Testis (tissue), 3 donors: ENCODE data around the gene NRCAM. TPM values are rescaled to one million over a fixed set of nuclear protein-coding genes. Genes with fewer than 3 reads are reported as not detected.
A peak's percentile ranks its signal among the peaks of the same experiment; 100 is the strongest.

ENCODE experiments used
- DNase-seq: peaks from one replicate; pipeline ENCODE4 v3.0.0-alpha.2; 2019
- H3K27ac ChIP-seq, 2 donors: fragments of 200-600 bp; sonication (generic); one replicate each; pipeline ENCODE4 v1.5.1; 2019
- H3K27me3 ChIP-seq: fragments of 200-600 bp; sonication (generic); one replicate; pipeline ENCODE4 v1.5.1; 2019
- H3K36me3 ChIP-seq: fragments of 200-600 bp; sonication (generic); one replicate; pipeline ENCODE4 v1.5.1; 2017; ENCODE audit warnings: low read depth; ENCODE audit errors: missing control alignments
- H3K4me1 ChIP-seq: fragments of 200-600 bp; sonication (generic); one replicate; pipeline ENCODE4 v1.5.1; 2019
- H3K4me3 ChIP-seq, 2 donors: fragments of 200-600 bp; sonication (generic); one replicate each; pipeline ENCODE4 v1.5.1; 2017 to 2019
- H3K9me3 ChIP-seq: fragments of 200-600 bp; sonication (generic); one replicate; pipeline ENCODE4 v1.5.1; 2017
- POLR2A ChIP-seq: fragments of 450-650 bp; IDR thresholded peaks from one replicate; pipeline ENCODE4 v1.6.1; 2017; ENCODE audit warnings: antibody characterized with exemption, mild to moderate bottlenecking, moderate library complexity
- WGBS, 2 donors: methylation state at CpG; one replicate each; pipeline ENCODE4 v1.1.5; 2018; 5-methylcytosine and 5-hydroxymethylcytosine counted together
- intact Hi-C: fragments of 100-400 bp; cut with DNase I; formaldehyde crosslinking; loops from one replicate; pipeline ENCODE4 v1.15.1; 2023; ENCODE audit warnings: low total_unique reads
- polyA plus RNA-seq: library from polyadenylated mRNA; stranded (reverse); fragments of 350-450 nt; fragmentation: Illumina TruSeq; extraction: RNeasy Lipid Tissue Mini Kit (QIAGEN cat#74804); gene quantifications from one replicate; pipeline ENCODE4 v1.2.3, GENCODE V29; 2014; ENCODE audit warnings: low read depth, low replicate concordance; ENCODE audit not compliant: insufficient read depth
- total RNA-seq, 2 donors: library from RNA; depleted of rRNA; stranded (reverse); fragments of >200 nt; gene quantifications; one replicate each; pipeline ENCODE4 v1.2.3, GENCODE V29; 2016
- TF ChIP-seq, protein P1 (sequence below), 3 experiments: fragments of 450-650 bp in 2 of 3; fragments of 200-600 bp in 1 of 3; sonication (generic) in 1 of 3; IDR thresholded peaks; one replicate each; pipeline ENCODE4 v1.5.1; 2016 to 2019; ENCODE audit warnings: antibody characterized with exemption in 3 of 3, mild to moderate bottlenecking in 2 of 3, moderate library complexity in 1 of 3

The NRCAM gene
- total and polyA plus RNA-seq, 3 donors from 2014 or later, result 7.4 to 11.4 (median 7.6) TPM

DNA sequence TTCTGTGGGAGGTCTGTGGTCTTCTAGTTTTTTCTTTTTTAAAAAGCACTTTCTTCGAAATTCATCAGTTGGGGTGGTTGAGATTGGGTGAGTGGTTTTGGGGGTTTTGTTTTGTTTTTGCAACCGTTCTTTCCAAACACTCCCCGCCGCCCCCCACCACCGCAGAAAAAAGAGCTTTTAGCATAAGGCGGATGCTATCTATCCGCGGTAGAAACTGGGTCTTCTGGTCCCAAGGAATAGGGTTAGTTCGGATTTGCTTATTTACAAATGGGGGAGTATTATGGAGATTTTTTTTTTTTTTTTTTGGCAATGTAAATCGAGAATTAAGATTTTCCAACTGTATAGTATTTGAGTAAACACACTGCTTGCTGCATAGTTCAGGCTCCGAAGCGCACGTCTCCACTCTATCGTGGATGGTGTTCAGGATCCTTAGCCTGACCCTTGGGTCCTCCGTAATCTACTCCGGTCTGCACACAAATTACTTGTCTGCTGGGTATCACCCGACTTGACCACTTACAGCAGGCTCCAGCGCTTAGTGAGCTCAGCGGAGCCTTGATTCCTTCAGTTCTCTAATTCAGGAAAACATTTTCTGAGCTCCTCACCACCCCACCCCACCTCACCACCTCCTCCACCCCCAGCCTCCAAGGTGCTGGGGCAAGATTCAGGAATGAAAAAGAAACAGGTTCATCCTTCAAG, 757 bp upstream of the NRCAM start:
- peak overlapping the region; percentile 42 to 64 for H3K4me3 ChIP-seq
- peak overlapping the region in 1 of 2 donors; percentile 45 for H3K27ac ChIP-seq
- no peak for DNase-seq
- WGBS, 2 donors, result 9 to 17% methylated on average over 19 of the region's 19 CpGs
- no peak for TF ChIP-seq POLR2A
- TF ChIP-seq, protein P1, sequence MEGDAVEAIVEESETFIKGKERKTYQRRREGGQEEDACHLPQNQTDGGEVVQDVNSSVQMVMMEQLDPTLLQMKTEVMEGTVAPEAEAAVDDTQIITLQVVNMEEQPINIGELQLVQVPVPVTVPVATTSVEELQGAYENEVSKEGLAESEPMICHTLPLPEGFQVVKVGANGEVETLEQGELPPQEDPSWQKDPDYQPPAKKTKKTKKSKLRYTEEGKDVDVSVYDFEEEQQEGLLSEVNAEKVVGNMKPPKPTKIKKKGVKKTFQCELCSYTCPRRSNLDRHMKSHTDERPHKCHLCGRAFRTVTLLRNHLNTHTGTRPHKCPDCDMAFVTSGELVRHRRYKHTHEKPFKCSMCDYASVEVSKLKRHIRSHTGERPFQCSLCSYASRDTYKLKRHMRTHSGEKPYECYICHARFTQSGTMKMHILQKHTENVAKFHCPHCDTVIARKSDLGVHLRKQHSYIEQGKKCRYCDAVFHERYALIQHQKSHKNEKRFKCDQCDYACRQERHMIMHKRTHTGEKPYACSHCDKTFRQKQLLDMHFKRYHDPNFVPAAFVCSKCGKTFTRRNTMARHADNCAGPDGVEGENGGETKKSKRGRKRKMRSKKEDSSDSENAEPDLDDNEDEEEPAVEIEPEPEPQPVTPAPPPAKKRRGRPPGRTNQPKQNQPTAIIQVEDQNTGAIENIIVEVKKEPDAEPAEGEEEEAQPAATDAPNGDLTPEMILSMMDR (IDR thresholded peaks at IDR 0.05), result no peak
- H3K27me3 ChIP-seq, result no peaks in the 10 kb centered on the region
- peaks cover 4% of the 10 kb centered on the region for H3K4me1 ChIP-seq
- no peaks in the 10 kb centered on the region for H3K9me3 ChIP-seq
- H3K36me3 ChIP-seq, result no peaks in the 10 kb centered on the region
- intact Hi-C loops, result no loop called here

DNA sequence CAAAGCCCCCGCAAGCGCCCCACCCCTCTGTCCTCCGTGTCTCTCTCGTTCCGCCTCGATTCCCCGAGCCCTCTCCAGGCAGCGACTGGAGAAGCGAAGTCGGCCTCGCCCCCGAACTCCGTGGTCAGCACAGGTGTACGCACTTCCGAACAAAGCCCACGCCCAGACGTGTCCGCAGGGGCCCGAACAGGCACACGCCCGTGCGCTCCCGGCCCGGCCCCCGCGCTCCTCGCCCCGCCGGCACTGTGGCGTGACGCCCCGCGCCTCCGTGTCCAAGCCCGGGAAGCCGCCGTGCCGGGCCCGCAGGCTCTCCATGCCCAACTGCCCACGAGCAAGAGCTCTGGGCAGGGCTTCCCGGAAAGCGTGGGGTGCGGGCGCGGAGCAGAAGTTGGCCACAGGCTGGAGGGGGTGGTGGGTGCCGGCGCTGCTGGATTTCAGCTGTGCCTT, 662 bp downstream of the NRCAM start:
- WGBS, 2 donors, result 1% methylated on average over 20 of the region's 47 CpGs; no CpG with 5 or more reads in 1 of the 2 donors
- intact Hi-C loops, result no loop called here
- TF ChIP-seq, protein P1 (IDR thresholded peaks at IDR 0.05), result no peak
- no peak for TF ChIP-seq POLR2A
- Histone ChIP-seq H3K4me1 (peaks cover 4% of the 10 kb centered on the region), H3K4me3 (peak overlapping the region; percentile 42 to 64), H3K27me3 (no peaks in the 10 kb centered on the region), H3K27ac (peak overlapping the region in 1 of 2 donors; percentile 36), H3K9me3 (no peaks in the 10 kb centered on the region), H3K36me3 (no peaks in the 10 kb centered on the region)
- peak; percentile 18 for DNase-seq

DNA sequence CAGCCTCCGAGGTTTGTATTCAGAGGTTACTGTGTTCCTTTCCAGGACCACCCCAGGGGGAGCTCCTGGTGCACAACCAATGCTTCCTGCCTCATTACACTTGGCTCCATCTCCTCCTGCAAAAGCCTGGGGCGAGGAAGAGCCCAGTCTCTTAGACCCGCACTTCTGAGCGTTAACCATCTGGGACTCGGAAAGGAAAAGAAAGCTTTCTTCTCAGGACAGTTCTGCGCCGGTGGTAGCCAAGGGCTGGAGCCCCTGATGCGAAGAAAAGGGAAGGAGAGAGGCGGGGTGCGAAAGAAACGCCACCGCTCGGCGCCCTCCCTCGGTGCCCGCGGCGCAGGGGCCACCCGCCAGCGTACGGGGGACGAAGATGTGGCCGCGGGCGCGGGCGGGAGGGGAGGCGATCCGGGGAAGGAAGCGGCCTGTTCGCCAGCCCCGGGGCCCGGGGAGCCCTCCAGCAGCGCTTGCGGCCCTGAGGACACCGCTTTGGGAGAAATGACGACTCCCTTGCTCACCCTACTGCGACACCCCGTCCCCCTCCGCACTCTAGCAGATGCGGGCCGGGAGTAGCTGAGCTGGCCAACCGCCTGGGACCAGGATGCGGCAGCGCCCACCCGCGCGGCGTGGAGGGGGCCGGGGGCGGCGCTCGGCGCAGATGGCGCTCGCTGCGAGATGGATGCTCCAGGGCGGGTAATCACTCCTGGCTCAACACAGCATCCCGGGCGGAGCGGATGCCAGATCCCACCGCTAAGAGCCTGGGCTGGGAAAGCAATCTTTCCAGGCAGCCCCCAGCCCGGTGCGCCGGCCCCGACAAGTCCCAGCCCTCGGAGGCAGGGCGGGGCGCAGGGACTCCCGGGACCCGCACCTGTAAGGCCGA, 1.3 kb downstream of the NRCAM start:
- Histone ChIP-seq H3K27me3 (no peaks in the 10 kb centered on the region), H3K4me3 (peak overlapping the region; percentile 42 to 64), H3K4me1 (peaks cover 4% of the 10 kb centered on the region), H3K9me3 (no peaks in the 10 kb centered on the region), H3K27ac (peak overlapping the region in 1 of 2 donors; percentile 36), H3K36me3 (no peaks in the 10 kb centered on the region)
- 0 to 1% methylated on average over 28 to 66 of the region's 72 CpGs for WGBS, 2 donors
- peak; percentile 14 for DNase-seq
- intact Hi-C loops, result no loop called here
- TF ChIP-seq, protein P1 (IDR thresholded peaks at IDR 0.05), result no peak
- TF ChIP-seq POLR2A, result no peak

- Histone ChIP-seq H3K4me3 (no peak overlapping the region), H3K27ac (no peak overlapping the region), H3K27me3 (no peaks in the 10 kb centered on the region), H3K9me3 (no peaks in the 10 kb centered on the region), H3K36me3 (no peaks in the 10 kb centered on the region), H3K4me1 (peaks cover 4% of the 10 kb centered on the region)
- 15 to 31% methylated on average over 4 of the region's 4 CpGs for WGBS, 2 donors
- no peak for TF ChIP-seq POLR2A
- TF ChIP-seq, protein P1 (IDR thresholded peaks at IDR 0.05), result no peak
- intact Hi-C loops, result no loop called here
- DNase-seq, result no peak
Measured at GRCh38 chr7:108454317-108454673, 1.9 kb downstream of the NRCAM start.
